ENCODE data around the gene IQCB1. TPM values are rescaled to one million over a fixed set of nuclear protein-coding genes. Genes with fewer than 3 reads are reported as not detected.

IQCB1 gene
- total and polyA plus RNA-seq, 9 of the 15 experiments (the other 6 are each of a cell fraction or from before 2014, with no cell fraction given), result 21.1 to 38.1 (median 27.5) TPM

DNA sequence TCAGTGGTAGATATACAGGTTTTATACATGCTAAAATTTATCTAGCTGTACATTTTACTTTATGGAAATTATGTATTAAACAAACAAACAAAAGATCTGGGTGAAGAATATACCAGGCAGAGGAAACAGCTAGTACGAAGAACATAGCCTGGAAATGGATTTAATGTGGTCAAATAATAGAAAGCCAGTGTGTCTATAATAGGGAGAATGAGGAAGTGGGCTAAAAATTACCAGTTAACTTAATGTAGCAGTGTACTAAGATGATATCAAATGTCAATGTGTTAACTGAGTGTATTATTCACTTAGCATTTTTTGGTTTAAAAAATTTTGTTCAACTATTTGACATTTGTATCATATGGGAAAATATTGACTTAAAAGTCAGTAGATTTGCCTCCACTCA, 36.6 kb upstream of the IQCB1 start:
- H3K9ac ChIP-seq (ENCODE audit: insufficient read depth in 1 of 2, low read depth in 2 of 2, low read length in 2 of 2), result no peak overlapping the region
- no peak overlapping the region for H2AFZ ChIP-seq (ENCODE audit: low read depth, low read length)
- H3K9me1 ChIP-seq (ENCODE audit: control insufficient read depth, insufficient read depth, low read length), result no peaks in the 10 kb centered on the region
- H3K27ac ChIP-seq (ENCODE audit: extremely low read depth, low read depth, low read length), result no peak overlapping the region
- H3K9me3 ChIP-seq (replicated peaks; ENCODE audit: control insufficient read depth, insufficient read depth, low read depth, low read length), result no peaks in the 10 kb centered on the region
- intact Hi-C loops (cut with micrococcal nuclease), result no loop called here
- CTCF ChIA-PET (ENCODE audit: low intra/inter-chr PET ratio), result no interaction called here
- ATAC-seq (no peak), DNase-seq (ENCODE audit: extremely low read depth in 1 of 4, low spot score in 3 of 4) (no peak), FAIRE-seq (no peak)
- H3K4me3 ChIP-seq, result no peak overlapping the region
- H3K79me2 ChIP-seq (ENCODE audit: control insufficient read depth, insufficient read depth, low read length), result no peaks in the 10 kb centered on the region
- no peaks in the 10 kb centered on the region for H4K20me1 ChIP-seq (replicated peaks; ENCODE audit: control insufficient read depth, insufficient read depth, low read length)
- no TSS peak for BruUV-seq (replicated peaks)
- no peak overlapping the region for H3K4me2 ChIP-seq (ENCODE audit: insufficient read depth, low read length)
- POLR2A ChIA-PET, result interaction anchor here (0.6 to 0.9 kb wide), 2 partner anchors 48 to 91 kb away, joined by 3 to 5 read pairs; no protein-coding TSS in a partner anchor
- H3K36me3 ChIP-seq (ENCODE audit: control insufficient read depth, insufficient read depth, low read length), result no peaks in the 10 kb centered on the region
- 25% methylated on average over 1 of the region's 1 CpG for WGBS (ENCODE audit: insufficient coverage, low coverage, missing lambda C conversion rate)
- in situ Hi-C loops (cut with MboI), result no loop called here
- no peaks in the 10 kb centered on the region for H3K4me1 ChIP-seq (replicated peaks in 1 of 2; ENCODE audit: control insufficient read depth in 2 of 2, insufficient read depth in 2 of 2, low read length in 2 of 2)
- peak; percentile 42; the same call in 1 of the 2 replicates for TF ChIP-seq SPI1 (IDR thresholded peaks at IDR 0.05; ENCODE audit: borderline replicate concordance, low read depth, low read length)
- no peak for TF ChIP-seq ZNF24 (IDR thresholded peaks at IDR 0.05)
- no peaks in the 10 kb centered on the region for H3K27me3 ChIP-seq (ENCODE audit: control insufficient read depth in 2 of 2, insufficient read depth in 2 of 2, low read length in 2 of 2)

DNA sequence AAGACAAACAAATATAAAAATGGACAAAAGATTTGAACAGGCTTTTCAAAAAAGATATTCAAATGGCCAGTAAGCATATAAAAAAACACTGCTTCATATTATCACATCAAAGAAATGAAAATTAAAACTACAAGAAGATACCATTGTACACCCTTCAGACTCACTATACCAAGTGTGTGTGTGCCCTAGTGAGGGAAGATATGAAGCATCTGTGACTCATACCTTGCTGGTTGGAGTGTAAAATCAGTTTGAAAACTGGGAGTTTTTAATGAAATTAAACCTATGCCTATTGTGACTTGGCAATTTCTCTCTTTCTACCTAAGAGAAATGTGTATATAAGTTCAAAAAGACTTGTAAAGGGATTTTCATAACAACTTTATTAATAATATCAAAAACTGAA, 35.9 kb upstream of the IQCB1 start:
- intact Hi-C loops (cut with micrococcal nuclease), result no loop called here
- Histone ChIP-seq H3K4me3 (no peak overlapping the region), H4K20me1 (replicated peaks; ENCODE audit: control insufficient read depth, insufficient read depth, low read length) (no peaks in the 10 kb centered on the region), H3K9me3 (replicated peaks; ENCODE audit: control insufficient read depth, insufficient read depth, low read depth, low read length) (no peaks in the 10 kb centered on the region), H3K27ac (ENCODE audit: extremely low read depth, low read depth, low read length) (no peak overlapping the region), H3K4me2 (ENCODE audit: insufficient read depth, low read length) (no peak overlapping the region), H3K4me1 (replicated peaks in 1 of 2; ENCODE audit: control insufficient read depth in 2 of 2, insufficient read depth in 2 of 2, low read length in 2 of 2) (no peaks in the 10 kb centered on the region), H3K36me3 (ENCODE audit: control insufficient read depth, insufficient read depth, low read length) (no peaks in the 10 kb centered on the region), H3K9me1 (ENCODE audit: control insufficient read depth, insufficient read depth, low read length) (no peaks in the 10 kb centered on the region), H3K9ac (ENCODE audit: insufficient read depth in 1 of 2, low read depth in 2 of 2, low read length in 2 of 2) (no peak overlapping the region), H3K79me2 (ENCODE audit: control insufficient read depth, insufficient read depth, low read length) (no peaks in the 10 kb centered on the region), H2AFZ (ENCODE audit: low read depth, low read length) (no peak overlapping the region), H3K27me3 (ENCODE audit: control insufficient read depth in 2 of 2, insufficient read depth in 2 of 2, low read length in 2 of 2) (no peaks in the 10 kb centered on the region)
- TF ChIP-seq, protein P1, sequence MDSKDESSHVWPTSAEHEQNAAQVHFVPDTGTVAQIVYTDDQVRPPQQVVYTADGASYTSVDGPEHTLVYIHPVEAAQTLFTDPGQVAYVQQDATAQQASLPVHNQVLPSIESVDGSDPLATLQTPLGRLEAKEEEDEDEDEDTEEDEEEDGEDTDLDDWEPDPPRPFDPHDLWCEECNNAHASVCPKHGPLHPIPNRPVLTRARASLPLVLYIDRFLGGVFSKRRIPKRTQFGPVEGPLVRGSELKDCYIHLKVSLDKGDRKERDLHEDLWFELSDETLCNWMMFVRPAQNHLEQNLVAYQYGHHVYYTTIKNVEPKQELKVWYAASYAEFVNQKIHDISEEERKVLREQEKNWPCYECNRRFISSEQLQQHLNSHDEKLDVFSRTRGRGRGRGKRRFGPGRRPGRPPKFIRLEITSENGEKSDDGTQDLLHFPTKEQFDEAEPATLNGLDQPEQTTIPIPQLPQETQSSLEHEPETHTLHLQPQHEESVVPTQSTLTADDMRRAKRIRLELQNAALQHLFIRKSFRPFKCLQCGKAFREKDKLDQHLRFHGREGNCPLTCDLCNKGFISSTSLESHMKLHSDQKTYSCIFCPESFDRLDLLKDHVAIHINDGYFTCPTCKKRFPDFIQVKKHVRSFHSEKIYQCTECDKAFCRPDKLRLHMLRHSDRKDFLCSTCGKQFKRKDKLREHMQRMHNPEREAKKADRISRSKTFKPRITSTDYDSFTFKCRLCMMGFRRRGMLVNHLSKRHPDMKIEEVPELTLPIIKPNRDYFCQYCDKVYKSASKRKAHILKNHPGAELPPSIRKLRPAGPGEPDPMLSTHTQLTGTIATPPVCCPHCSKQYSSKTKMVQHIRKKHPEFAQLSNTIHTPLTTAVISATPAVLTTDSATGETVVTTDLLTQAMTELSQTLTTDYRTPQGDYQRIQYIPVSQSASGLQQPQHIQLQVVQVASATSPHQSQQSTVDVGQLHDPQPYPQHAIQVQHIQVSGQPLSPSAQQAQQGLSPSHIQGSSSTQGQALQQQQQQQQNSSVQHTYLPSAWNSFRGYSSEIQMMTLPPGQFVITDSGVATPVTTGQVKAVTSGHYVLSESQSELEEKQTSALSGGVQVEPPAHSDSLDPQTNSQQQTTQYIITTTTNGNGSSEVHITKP (IDR thresholded peaks at IDR 0.05; ENCODE audit: partially characterized antibody), result no peak
- no TSS peak for BruUV-seq (replicated peaks)
- ChIA-PET CTCF (ENCODE audit: low intra/inter-chr PET ratio) (no interaction called here), POLR2A (interaction anchor here (0.6 kb wide), 1 partner anchor 48 kb away, joined by 3 read pairs; no protein-coding TSS in a partner anchor)
- in situ Hi-C loops (cut with MboI), result no loop called here
- DNase-seq (ENCODE audit: extremely low read depth in 1 of 4, low spot score in 3 of 4) (no peak), FAIRE-seq (no peak), ATAC-seq (no peak)

Measured in K562 (cell line).